ENCODE measurements around the gene DHRS9.

DHRS9 gene

GRCh38 chr2:169046440-169047151 lies 22.8 kb upstream of the DHRS9 start:
- TF ChIP-seq RARB (CRISPR knock-in tag; IDR thresholded peaks at IDR 0.05), result no peak
- no peak for TF ChIP-seq ZFP30 (CRISPR knock-in tag; IDR thresholded peaks at IDR 0.05)
- no peak for TF ChIP-seq ARNTL (CRISPR knock-in tag; IDR thresholded peaks at IDR 0.05; ENCODE audit: borderline replicate concordance, low read depth)
- no peak for TF ChIP-seq ZNF8 (CRISPR knock-in tag; IDR thresholded peaks at IDR 0.05)
- ATAC-seq, result no peak

DNA sequence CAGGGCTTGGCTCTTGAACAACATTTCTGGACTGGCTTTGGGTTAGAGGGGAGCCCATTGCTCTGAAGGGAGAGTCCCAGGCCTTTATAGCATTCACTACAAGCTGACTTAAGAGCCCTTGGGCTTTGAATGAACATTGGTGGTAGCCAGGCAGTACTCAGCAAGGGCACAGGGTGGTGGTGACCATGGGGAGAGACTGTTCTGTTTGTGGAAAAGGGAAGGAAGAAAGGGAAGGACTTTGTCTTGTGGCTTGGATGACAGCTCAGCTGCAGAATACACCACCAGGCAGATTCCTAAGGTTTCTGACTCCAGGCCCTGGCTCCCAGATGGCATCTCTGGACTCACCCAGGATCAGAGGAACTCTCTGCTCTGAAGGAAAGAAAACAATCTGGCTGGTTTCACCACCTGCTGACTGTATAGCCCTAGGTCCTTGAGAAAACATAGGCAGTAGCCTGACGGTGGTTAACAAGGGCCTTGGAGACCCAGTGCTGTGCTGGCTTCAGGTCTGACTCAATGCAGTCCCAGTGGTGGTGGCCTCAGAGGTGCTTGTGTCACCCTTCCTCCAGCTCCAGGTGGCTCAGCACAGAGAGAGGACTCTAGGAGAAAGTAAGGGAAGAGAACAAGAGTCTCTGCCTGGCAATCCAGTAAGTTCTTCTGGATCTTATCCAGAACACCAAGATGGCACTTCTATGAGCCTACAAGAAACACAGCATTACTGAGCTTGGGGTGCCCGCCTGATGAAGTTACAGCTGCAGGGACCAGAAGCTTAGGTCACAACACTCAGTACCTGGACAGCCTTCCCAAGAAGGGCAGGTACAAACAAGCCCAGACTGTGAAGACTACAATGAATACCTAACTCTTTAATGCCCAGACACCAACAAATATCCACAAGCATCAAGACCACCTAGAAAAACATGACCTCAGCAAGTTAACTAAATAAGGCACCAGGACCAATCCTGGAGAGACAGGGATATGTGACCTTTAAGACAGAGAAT lies 21.8 kb upstream of the DHRS9 start:
- TF ChIP-seq, protein P1, sequence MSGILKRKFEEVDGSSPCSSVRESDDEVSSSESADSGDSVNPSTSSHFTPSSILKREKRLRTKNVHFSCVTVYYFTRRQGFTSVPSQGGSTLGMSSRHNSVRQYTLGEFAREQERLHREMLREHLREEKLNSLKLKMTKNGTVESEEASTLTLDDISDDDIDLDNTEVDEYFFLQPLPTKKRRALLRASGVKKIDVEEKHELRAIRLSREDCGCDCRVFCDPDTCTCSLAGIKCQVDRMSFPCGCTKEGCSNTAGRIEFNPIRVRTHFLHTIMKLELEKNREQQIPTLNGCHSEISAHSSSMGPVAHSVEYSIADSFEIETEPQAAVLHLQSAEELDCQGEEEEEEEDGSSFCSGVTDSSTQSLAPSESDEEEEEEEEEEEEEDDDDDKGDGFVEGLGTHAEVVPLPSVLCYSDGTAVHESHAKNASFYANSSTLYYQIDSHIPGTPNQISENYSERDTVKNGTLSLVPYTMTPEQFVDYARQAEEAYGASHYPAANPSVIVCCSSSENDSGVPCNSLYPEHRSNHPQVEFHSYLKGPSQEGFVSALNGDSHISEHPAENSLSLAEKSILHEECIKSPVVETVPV (CRISPR knock-in tag; IDR thresholded peaks at IDR 0.05), result no peak
- TF ChIP-seq ZNF8 (CRISPR knock-in tag; IDR thresholded peaks at IDR 0.05) (no peak), PPARA (CRISPR knock-in tag; IDR thresholded peaks at IDR 0.05; ENCODE audit: borderline replicate concordance) (no peak), TOX (CRISPR knock-in tag; IDR thresholded peaks at IDR 0.05; ENCODE audit: borderline replicate concordance) (no peak), CSDC2 (CRISPR knock-in tag; IDR thresholded peaks at IDR 0.05) (no peak), ISL1 (CRISPR knock-in tag; IDR thresholded peaks at IDR 0.05) (no peak), ZNF565 (CRISPR knock-in tag; conservative IDR thresholded peaks at IDR 0.05; ENCODE audit: low read depth) (no peak), OSR1 (CRISPR knock-in tag; IDR thresholded peaks at IDR 0.05) (no peak), SNAI2 (CRISPR knock-in tag; IDR thresholded peaks at IDR 0.05) (no peak), ARNTL (CRISPR knock-in tag; IDR thresholded peaks at IDR 0.05; ENCODE audit: borderline replicate concordance, low read depth) (no peak), GLIS3 (CRISPR knock-in tag; IDR thresholded peaks at IDR 0.05) (no peak), RARB (CRISPR knock-in tag; IDR thresholded peaks at IDR 0.05) (no peak)
- TF ChIP-seq, protein P2, sequence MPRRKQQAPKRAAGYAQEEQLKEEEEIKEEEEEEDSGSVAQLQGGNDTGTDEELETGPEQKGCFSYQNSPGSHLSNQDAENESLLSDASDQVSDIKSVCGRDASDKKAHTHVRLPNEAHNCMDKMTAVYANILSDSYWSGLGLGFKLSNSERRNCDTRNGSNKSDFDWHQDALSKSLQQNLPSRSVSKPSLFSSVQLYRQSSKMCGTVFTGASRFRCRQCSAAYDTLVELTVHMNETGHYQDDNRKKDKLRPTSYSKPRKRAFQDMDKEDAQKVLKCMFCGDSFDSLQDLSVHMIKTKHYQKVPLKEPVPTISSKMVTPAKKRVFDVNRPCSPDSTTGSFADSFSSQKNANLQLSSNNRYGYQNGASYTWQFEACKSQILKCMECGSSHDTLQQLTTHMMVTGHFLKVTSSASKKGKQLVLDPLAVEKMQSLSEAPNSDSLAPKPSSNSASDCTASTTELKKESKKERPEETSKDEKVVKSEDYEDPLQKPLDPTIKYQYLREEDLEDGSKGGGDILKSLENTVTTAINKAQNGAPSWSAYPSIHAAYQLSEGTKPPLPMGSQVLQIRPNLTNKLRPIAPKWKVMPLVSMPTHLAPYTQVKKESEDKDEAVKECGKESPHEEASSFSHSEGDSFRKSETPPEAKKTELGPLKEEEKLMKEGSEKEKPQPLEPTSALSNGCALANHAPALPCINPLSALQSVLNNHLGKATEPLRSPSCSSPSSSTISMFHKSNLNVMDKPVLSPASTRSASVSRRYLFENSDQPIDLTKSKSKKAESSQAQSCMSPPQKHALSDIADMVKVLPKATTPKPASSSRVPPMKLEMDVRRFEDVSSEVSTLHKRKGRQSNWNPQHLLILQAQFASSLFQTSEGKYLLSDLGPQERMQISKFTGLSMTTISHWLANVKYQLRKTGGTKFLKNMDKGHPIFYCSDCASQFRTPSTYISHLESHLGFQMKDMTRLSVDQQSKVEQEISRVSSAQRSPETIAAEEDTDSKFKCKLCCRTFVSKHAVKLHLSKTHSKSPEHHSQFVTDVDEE (CRISPR knock-in tag; IDR thresholded peaks at IDR 0.05), result no peak
- TF ChIP-seq, protein P3, sequence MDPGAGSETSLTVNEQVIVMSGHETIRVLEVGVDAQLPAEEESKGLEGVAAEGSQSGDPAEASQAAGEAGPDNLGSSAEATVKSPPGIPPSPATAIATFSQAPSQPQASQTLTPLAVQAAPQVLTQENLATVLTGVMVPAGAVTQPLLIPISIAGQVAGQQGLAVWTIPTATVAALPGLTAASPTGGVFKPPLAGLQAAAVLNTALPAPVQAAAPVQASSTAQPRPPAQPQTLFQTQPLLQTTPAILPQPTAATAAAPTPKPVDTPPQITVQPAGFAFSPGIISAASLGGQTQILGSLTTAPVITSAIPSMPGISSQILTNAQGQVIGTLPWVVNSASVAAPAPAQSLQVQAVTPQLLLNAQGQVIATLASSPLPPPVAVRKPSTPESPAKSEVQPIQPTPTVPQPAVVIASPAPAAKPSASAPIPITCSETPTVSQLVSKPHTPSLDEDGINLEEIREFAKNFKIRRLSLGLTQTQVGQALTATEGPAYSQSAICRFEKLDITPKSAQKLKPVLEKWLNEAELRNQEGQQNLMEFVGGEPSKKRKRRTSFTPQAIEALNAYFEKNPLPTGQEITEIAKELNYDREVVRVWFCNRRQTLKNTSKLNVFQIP (CRISPR knock-in tag; IDR thresholded peaks at IDR 0.05; ENCODE audit: borderline replicate concordance, low read depth), result no peak
- TF ChIP-seq, protein P4, sequence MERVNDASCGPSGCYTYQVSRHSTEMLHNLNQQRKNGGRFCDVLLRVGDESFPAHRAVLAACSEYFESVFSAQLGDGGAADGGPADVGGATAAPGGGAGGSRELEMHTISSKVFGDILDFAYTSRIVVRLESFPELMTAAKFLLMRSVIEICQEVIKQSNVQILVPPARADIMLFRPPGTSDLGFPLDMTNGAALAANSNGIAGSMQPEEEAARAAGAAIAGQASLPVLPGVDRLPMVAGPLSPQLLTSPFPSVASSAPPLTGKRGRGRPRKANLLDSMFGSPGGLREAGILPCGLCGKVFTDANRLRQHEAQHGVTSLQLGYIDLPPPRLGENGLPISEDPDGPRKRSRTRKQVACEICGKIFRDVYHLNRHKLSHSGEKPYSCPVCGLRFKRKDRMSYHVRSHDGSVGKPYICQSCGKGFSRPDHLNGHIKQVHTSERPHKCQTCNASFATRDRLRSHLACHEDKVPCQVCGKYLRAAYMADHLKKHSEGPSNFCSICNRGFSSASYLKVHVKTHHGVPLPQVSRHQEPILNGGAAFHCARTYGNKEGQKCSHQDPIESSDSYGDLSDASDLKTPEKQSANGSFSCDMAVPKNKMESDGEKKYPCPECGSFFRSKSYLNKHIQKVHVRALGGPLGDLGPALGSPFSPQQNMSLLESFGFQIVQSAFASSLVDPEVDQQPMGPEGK (CRISPR knock-in tag; IDR thresholded peaks at IDR 0.05; ENCODE audit: borderline replicate concordance), result no peak
- no peak for ATAC-seq

- no peak for ATAC-seq
- TF ChIP-seq ZC3H10 (CRISPR knock-in tag; IDR thresholded peaks at IDR 0.05) (no peak), SNAI2 (CRISPR knock-in tag; IDR thresholded peaks at IDR 0.05) (no peak), ZNF565 (CRISPR knock-in tag; conservative IDR thresholded peaks at IDR 0.05; ENCODE audit: low read depth) (no peak), BACH2 (CRISPR knock-in tag; IDR thresholded peaks at IDR 0.05; ENCODE audit: borderline replicate concordance) (no peak), ZNF70 (CRISPR knock-in tag; IDR thresholded peaks at IDR 0.05) (no peak), ZFP30 (CRISPR knock-in tag; IDR thresholded peaks at IDR 0.05) (no peak), TOX (CRISPR knock-in tag; IDR thresholded peaks at IDR 0.05; ENCODE audit: borderline replicate concordance) (no peak), ZFP3 (CRISPR knock-in tag; IDR thresholded peaks at IDR 0.05) (no peak), GLIS3 (CRISPR knock-in tag; IDR thresholded peaks at IDR 0.05) (no peak), PPARA (CRISPR knock-in tag; IDR thresholded peaks at IDR 0.05; ENCODE audit: borderline replicate concordance) (no peak)
- TF ChIP-seq, protein P4 (CRISPR knock-in tag; IDR thresholded peaks at IDR 0.05; ENCODE audit: borderline replicate concordance), result no peak
- TF ChIP-seq, protein P2 (CRISPR knock-in tag; IDR thresholded peaks at IDR 0.05), result no peak
- TF ChIP-seq, protein P1 (CRISPR knock-in tag; IDR thresholded peaks at IDR 0.05), result no peak
Measured at GRCh38 chr2:169049142-169049541, 20.2 kb upstream of the DHRS9 start.

All from SK-N-SH treated with all-trans-retinoic acid at 6 μM for 48 hours (cell line).